Activated CD4-positive, alpha-beta T cell treated with anti-CD3 and anti-CD28 coated beads, Interleukin-2, amount 50 U/mL, for 48 hours (primary cell): Measurements from ENCODE around the gene ADD2.

Experiments used
- DNase-seq, 2 experiments: peaks; one replicate each; pipeline ENCODE4 v3.0.0-alpha.2; 2020

Gene ADD2

DNA sequence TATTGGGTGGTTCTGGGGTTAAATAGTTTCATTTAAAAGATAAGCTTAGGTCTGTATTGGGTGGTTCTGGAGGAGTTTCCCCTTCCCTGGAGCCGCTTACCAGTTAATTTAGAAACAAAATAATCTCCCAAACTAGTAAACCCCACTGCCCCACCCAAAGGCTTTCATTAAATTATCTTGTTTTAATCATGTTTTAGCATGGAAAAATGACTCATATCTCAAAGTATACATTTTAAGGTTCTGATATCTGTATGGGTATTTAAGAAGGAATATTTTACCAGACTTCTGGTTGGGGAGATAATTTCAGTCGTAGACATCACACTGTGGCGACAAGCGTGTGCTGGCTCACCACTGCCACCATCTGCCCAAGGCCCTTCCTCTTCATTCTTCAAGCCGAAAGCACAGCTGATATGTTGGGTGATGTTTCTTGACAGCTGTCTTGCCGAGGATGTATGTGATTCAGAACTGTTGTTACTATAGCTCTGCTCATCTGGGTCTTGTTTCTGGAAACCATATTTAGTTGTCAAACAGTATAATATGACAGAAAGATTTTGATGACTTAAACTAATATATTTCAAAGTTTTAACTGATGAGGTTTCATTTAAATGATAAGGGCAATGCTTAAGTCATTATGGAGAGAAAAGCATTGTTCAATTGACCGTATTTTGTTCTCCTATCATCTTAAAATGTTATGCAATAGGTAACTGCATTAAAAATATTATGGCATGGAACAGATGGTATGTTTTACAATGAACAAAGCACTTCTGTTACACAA lies 17.3 kb upstream of the ADD2 start:
- DNase-seq = peak; percentile 17 to 43

GRCh38 chr2:70784320-70784719 lies 16.3 kb upstream of the ADD2 start:
- no peak for DNase-seq

DNA sequence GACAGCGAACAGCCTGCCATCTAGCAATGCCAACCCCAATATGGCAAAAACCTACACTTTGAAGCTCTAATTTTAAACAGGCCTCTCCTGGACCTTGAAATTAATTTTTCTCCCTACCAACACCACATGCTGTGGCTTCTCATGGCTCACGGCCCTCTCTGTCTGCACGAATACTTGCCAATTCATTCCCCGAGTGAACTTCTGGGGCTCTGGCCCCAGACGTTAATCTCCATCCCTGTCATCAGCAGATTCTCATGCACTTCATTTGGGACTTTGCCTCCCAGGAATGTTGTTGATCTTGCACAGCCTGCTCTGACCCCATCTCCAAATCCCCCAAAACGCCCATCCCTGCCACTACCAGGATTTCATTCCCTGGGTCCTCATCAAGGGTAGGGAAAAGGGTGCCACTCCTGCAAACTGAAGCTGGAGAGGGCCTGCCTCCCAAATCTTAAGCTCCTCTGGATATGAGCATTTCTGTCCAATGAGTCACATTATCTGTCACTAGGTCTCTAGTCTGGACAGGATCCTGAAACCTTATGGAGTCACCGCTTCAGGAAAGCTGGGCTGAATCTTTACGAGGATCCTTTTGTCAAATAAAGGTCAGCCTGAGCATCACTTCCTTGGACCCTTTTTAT lies 12.0 kb upstream of the ADD2 start:
- DNase-seq = no peak

- DNase-seq = no peak
Observed at GRCh38 chr2:70779491-70779890, 11.5 kb upstream of the ADD2 start.

GRCh38 chr2:70778676-70779075 lies 10.7 kb upstream of the ADD2 start:
- DNase-seq = no peak

DNA sequence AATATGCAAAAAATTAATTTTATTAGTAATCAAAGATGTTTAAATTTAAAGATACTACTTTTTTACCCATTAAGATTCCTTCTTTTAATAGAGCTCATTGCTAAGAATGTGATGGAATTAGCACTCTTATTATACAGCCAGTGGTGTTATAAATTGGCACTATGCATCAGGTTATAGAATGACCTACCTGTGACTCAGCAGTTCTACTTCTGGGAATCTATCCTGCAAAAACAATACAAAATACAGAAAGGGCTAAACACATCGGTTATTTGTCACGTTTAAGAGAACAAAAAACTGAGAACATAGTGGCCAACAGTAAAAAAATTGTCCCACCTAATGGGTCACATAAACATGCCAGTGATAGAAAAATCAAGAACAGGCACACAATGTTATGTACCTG lies 9.4 kb upstream of the ADD2 start:
- DNase-seq = no peak

GRCh38 chr2:70776266-70776665 lies 8.3 kb upstream of the ADD2 start:
- DNase-seq = no peak

DNA sequence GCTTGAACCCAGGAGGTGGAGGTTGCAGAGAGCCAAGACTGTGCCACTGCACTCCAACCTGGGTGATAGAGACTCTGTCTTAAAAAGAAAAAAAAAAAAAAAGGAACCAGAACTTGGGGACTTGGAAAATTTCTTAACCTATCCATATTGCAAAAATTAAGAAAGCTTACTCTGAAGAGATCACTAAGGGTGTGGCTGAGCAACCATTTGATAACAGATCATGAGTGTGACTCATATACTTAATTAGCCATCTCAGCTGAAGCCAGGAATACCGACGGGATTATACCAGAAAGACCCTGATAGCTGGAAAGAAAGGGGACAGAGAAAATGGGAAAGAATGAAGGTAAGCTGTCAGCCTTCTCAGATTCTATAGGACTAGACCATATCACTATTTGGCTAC lies 7.1 kb upstream of the ADD2 start:
- DNase-seq = no peak

GRCh38 chr2:70772486-70773155 lies 4.6 kb upstream of the ADD2 start:
- DNase-seq = no peak

DNA sequence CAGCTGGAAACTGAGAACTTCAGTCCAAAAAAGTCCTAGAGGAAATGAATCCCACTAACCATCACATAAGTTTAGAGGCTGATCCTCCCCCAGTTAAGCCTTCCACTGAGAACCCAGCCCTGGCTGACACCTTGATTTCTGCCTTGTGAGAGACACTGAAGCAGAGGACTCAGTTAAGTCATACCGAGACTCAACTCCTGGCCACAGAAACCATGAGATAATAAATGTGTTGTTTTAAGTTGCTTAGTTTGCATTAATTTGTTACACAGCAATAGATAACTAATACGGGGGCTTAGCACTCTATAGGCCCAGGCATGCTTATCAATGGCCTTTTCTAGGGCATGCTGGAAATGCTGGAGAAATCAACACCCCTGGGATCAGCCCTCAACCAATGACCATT lies 3.4 kb upstream of the ADD2 start:
- DNase-seq = no peak

DNA sequence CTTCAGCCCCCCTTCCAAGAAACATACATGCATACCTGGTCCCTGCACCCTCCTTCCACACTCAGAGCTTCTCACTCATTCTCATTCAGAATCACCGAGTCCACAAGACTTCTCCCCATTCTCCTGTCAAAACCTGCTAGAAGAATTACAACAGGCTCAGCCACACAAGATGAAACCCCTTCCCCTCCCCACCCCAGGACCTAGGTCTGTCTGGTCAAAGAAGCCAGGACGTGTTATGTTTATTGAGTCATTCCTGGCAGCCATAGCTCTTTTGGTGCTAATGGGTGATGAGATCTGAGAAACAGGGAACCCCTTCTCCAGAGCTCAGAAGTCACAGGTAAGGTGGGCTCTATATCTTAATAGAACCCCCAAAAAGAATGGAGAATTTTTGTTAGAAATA lies 1.4 kb upstream of the ADD2 start:
- DNase-seq = no peak

DNA sequence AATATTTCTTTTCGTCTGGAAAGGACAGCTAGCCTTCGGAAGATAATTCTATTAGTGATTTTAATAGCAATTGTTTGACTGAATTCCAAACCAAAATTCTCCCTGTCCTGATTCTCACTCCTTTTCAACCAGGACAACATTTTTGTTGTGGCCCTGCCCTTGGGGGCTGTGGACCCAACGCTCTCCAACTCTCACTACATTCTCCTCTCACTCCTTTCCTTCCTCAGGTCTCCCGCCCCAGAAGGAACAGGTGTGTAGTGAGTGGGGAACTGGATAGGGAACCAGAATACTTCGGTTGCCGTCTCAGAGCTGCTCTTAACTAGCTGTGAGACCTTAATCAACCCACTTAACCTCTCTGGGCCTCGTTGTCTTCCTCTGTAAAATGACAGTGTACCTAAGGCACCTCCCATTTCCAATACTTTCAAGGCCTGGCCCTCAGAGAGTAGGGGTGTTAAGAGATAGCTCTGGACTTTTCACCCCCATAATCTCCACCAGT lies 638 bp upstream of the ADD2 start:
- no peak for DNase-seq

DNA sequence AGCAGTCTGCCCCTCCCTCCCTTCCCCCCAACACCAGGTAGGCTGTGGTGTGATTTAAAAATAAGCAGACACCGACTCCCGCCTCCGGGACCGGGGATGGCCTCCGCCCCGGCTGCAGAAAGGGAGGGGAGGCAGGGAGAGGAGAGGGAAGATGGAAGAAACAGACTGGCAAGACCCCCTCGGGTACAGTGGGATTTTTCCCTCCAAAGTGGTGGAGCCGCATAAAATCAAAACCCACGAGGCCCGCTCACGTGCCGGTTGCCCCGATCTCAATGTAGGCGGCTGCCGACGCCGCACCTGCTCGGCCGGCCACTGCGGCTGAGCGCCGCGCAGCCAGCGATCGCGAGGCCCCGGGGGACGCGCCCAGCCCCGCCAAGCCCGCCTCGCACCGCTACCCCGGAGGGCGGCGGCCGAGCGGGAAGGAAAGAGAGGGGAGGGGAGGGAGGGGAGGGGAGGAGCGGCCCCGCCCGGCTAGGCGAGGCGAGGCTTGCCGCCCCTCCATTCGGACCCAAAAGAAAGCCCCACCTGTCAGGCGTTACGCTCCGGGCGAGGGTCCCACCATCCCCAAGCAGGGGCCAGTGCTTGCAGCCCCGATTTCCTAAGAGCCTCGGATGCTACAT lies 811 bp downstream of the ADD2 start:
- peak; percentile 7 to 10 for DNase-seq

GRCh38 chr2:70766357-70767078 lies 1.5 kb downstream of the ADD2 start:
- no peak for DNase-seq

- no peak for DNase-seq
Observed at GRCh38 chr2:70765507-70765906, 2.5 kb downstream of the ADD2 start.

GRCh38 chr2:70759446-70759845 lies 8.6 kb downstream of the ADD2 start:
- no peak for DNase-seq

- no peak for DNase-seq
Observed at GRCh38 chr2:70757966-70758365, 10.0 kb downstream of the ADD2 start.

GRCh38 chr2:70757360-70757759 lies 10.6 kb downstream of the ADD2 start:
- DNase-seq = no peak

GRCh38 chr2:70756128-70756527 lies 11.9 kb downstream of the ADD2 start:
- no peak for DNase-seq

GRCh38 chr2:70753902-70754301 lies 14.1 kb downstream of the ADD2 start:
- no peak for DNase-seq

GRCh38 chr2:70753031-70753430 lies 15.0 kb downstream of the ADD2 start:
- DNase-seq = no peak

DNA sequence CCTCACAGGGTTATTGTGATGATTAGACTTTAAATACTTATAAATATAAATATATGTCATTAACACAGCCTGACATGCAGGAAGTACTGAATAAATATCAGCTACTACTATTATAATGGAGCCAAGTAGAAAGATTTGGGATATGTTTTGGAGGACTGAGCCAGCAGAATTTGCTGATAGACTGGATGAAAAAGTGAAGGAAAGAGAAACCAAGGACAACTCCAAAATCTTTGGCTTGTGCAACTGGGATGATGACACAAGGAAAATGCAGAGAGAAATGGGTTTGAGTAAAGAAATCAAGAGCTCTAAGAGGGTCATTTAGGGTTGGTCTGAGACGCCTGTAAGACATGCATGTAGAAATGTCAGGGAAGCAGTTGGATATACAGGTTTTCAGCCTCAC lies 15.6 kb downstream of the ADD2 start:
- DNase-seq = no peak

- DNase-seq = no peak
Observed at GRCh38 chr2:70751881-70752280, 16.1 kb downstream of the ADD2 start.
